ENCODE measurements around the gene PPFIBP2.

PPFIBP2 gene

GRCh38 chr11:7595016-7595866 lies 81.4 kb downstream of the PPFIBP2 start:
- no peak for DNase-seq (ENCODE audit: extremely low read depth in 1 of 2, low read depth in 1 of 2)

GRCh38 chr11:7595951-7596350 lies 82.2 kb downstream of the PPFIBP2 start:
- DNase-seq (ENCODE audit: extremely low read depth in 1 of 2, low read depth in 1 of 2) = no peak

- DNase-seq (ENCODE audit: extremely low read depth in 1 of 2, low read depth in 1 of 2) = no peak
These were observed 83.2 kb downstream of the PPFIBP2 start for GRCh38 chr11:7596975-7597391.

- DNase-seq (ENCODE audit: extremely low read depth in 1 of 2, low read depth in 1 of 2) = no peak
These were observed 83.8 kb downstream of the PPFIBP2 start for GRCh38 chr11:7597620-7598019.

- no peak for DNase-seq (ENCODE audit: extremely low read depth in 1 of 2, low read depth in 1 of 2)
These were observed 85.4 kb downstream of the PPFIBP2 start for GRCh38 chr11:7599209-7599608.

- DNase-seq (ENCODE audit: extremely low read depth in 1 of 2, low read depth in 1 of 2) = no peak
These were observed 86.5 kb downstream of the PPFIBP2 start for GRCh38 chr11:7600205-7600775.

GRCh38 chr11:7603031-7603781 lies 89.4 kb downstream of the PPFIBP2 start:
- no peak for DNase-seq (ENCODE audit: extremely low read depth in 1 of 2, low read depth in 1 of 2)

- no peak for DNase-seq (ENCODE audit: extremely low read depth in 1 of 2, low read depth in 1 of 2)
These were observed 90.6 kb downstream of the PPFIBP2 start for GRCh38 chr11:7604331-7604955.

- no peak for DNase-seq (ENCODE audit: extremely low read depth in 1 of 2, low read depth in 1 of 2)
These were observed 91.6 kb downstream of the PPFIBP2 start for GRCh38 chr11:7605186-7605943.

- DNase-seq (ENCODE audit: extremely low read depth in 1 of 2, low read depth in 1 of 2) = no peak
These were observed 92.7 kb downstream of the PPFIBP2 start for GRCh38 chr11:7606496-7606895.

GRCh38 chr11:7609015-7609414 lies 95.2 kb downstream of the PPFIBP2 start:
- no peak for DNase-seq (ENCODE audit: extremely low read depth in 1 of 2, low read depth in 1 of 2)

GRCh38 chr11:7609521-7609920 lies 95.7 kb downstream of the PPFIBP2 start:
- no peak for DNase-seq (ENCODE audit: extremely low read depth in 1 of 2, low read depth in 1 of 2)

GRCh38 chr11:7610393-7610792 lies 96.6 kb downstream of the PPFIBP2 start:
- DNase-seq (ENCODE audit: extremely low read depth in 1 of 2, low read depth in 1 of 2) = no peak

- DNase-seq (ENCODE audit: extremely low read depth in 1 of 2, low read depth in 1 of 2) = no peak
These were observed 97.6 kb downstream of the PPFIBP2 start for GRCh38 chr11:7611411-7611810.

GRCh38 chr11:7612056-7612660 lies 98.4 kb downstream of the PPFIBP2 start:
- no peak for DNase-seq (ENCODE audit: extremely low read depth in 1 of 2, low read depth in 1 of 2)

GRCh38 chr11:7612661-7613393 lies 99.0 kb downstream of the PPFIBP2 start:
- DNase-seq (ENCODE audit: extremely low read depth in 1 of 2, low read depth in 1 of 2) = no peak

GRCh38 chr11:7613394-7613720 lies 99.6 kb downstream of the PPFIBP2 start:
- DNase-seq (ENCODE audit: extremely low read depth in 1 of 2, low read depth in 1 of 2) = no peak

GRCh38 chr11:7614656-7615055 lies 100.9 kb downstream of the PPFIBP2 start:
- DNase-seq (ENCODE audit: extremely low read depth in 1 of 2, low read depth in 1 of 2) = no peak

- DNase-seq (ENCODE audit: extremely low read depth in 1 of 2, low read depth in 1 of 2) = no peak
These were observed 103.2 kb downstream of the PPFIBP2 start for GRCh38 chr11:7617032-7617431.

- no peak for DNase-seq (ENCODE audit: extremely low read depth in 1 of 2, low read depth in 1 of 2)
These were observed 105.5 kb downstream of the PPFIBP2 start for GRCh38 chr11:7619322-7619721.

Measured in activated CD8-positive, alpha-beta memory T cell treated with anti-CD3 and anti-CD28 coated beads for 1 hour (primary cell).